Measurements from ENCODE around the gene VMAC. TPM values are rescaled to one million over a fixed set of nuclear protein-coding genes. Genes with fewer than 3 reads are reported as not detected.

Gene VMAC
- total and polyA plus RNA-seq, 2 donors (not counting 3 experiments of a cell fraction or from before 2014, with no cell fraction given), result 4.7 to 6.9 TPM

DNA sequence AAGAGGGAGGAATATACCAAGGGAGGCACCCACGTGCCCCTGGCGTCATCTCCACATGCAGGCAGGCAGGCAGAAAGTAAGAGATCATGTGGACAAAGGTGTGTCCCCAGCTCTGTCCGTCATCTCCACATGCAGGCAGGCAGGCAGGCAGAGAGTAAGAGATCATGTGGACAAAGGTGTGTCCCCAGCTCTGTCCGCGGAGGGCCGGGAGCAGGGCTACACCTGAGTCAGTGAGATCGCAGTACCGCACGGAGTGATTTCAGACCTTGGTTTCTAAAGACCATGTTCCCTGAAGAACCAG lies 31.6 kb downstream of the VMAC start:
- dilution Hi-C loops (cut with MboI; ENCODE audit: extremely low pct_ligation_motif_present, low sequenced_read_pairs), result no loop called here
- H3K9ac ChIP-seq (replicated peaks; ENCODE audit: extremely low read depth, insufficient read depth, low read length), result no peak overlapping the region
- no peak overlapping the region for H2AFZ ChIP-seq (ENCODE audit: low read depth, low read length)
- no peaks in the 10 kb centered on the region for H3K9me1 ChIP-seq (replicated peaks; ENCODE audit: control insufficient read depth, extremely low read depth, insufficient read depth, low read length)
- BruUV-seq (replicated peaks), result no TSS peak
- FAIRE-seq (no peak), DNase-seq (ENCODE audit: low read depth, low spot score) (no peak)
- no peaks in the 10 kb centered on the region for H3K79me2 ChIP-seq (ENCODE audit: control insufficient read depth, insufficient read depth, low read length)
- H3K27me3 ChIP-seq (ENCODE audit: control insufficient read depth in 2 of 2, insufficient read depth in 2 of 2, low read length in 2 of 2), result no peaks in the 10 kb centered on the region
- intact Hi-C loops (cut with micrococcal nuclease), result no loop called here
- H3K36me3 ChIP-seq (ENCODE audit: control insufficient read depth in 2 of 2, extremely low read depth in 1 of 2, insufficient read depth in 2 of 2, low read length in 2 of 2), result peaks cover 6 to 17% of the 10 kb centered on the region in 2 experiments
- H3K4me2 ChIP-seq (ENCODE audit: insufficient read depth, low read length), result no peak overlapping the region
- H3K4me3 ChIP-seq (replicated peaks in 1 of 3; ENCODE audit: insufficient read depth in 1 of 3, low read depth in 1 of 3, low read length in 3 of 3), result no peak overlapping the region
- no peaks in the 10 kb centered on the region for H4K20me1 ChIP-seq (replicated peaks; ENCODE audit: control insufficient read depth, extremely low read depth, insufficient read depth, low read length)
- H3K4me1 ChIP-seq (ENCODE audit: control insufficient read depth, extremely low read depth, insufficient read depth, low read length), result peaks cover 30% of the 10 kb centered on the region
- no peak overlapping the region for H3K27ac ChIP-seq (ENCODE audit: insufficient read depth, low read depth, low read length)
- H3K9me3 ChIP-seq (replicated peaks; ENCODE audit: control insufficient read depth, insufficient read depth, low read length), result no peaks in the 10 kb centered on the region
- TF ChIP-seq MAX (IDR thresholded peaks at IDR 0.05; ENCODE audit: insufficient read depth, insufficient read length) (no peak), MYC (IDR thresholded peaks at IDR 0.05; ENCODE audit: low read depth, low read length) (no peak)
- TF ChIP-seq, protein P1, sequence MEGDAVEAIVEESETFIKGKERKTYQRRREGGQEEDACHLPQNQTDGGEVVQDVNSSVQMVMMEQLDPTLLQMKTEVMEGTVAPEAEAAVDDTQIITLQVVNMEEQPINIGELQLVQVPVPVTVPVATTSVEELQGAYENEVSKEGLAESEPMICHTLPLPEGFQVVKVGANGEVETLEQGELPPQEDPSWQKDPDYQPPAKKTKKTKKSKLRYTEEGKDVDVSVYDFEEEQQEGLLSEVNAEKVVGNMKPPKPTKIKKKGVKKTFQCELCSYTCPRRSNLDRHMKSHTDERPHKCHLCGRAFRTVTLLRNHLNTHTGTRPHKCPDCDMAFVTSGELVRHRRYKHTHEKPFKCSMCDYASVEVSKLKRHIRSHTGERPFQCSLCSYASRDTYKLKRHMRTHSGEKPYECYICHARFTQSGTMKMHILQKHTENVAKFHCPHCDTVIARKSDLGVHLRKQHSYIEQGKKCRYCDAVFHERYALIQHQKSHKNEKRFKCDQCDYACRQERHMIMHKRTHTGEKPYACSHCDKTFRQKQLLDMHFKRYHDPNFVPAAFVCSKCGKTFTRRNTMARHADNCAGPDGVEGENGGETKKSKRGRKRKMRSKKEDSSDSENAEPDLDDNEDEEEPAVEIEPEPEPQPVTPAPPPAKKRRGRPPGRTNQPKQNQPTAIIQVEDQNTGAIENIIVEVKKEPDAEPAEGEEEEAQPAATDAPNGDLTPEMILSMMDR (IDR thresholded peaks at IDR 0.05; ENCODE audit: extremely low read depth in 1 of 2, insufficient read depth in 1 of 2, low read depth in 1 of 2, low read length in 2 of 2), result no peak
- ChIA-PET CTCF (interaction anchor here (1.1 to 3.4 kb wide), 7 partner anchors 11 to 132 kb away, joined by 3 to 28 read pairs (median 4); partner anchors contain the start of gene NRTN), POLR2A (interaction anchor here (1.0 kb wide), 1 partner anchor 33 kb away, joined by 3 read pairs; the partner anchor contains the start of gene NDUFA11)

DNA sequence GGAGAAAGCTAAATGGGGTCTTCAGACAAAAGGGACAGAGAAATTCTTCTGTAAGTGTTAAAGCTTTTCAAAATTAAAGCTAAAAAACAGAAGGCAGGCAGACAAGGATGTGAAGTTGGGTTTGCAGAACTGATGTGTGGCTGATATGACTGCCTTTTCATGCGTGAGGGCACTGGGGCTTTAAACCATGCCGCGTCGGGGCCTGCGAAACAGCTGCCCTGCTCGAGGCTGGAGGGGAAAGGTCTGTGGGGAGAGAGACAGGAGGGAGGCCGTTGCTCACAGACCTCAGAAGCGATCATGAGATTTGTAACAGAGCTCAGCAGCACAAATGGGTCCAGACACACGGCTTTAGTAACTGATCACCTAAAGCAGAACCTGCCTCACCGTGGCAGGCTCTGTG lies 32.9 kb downstream of the VMAC start:
- intact Hi-C loops (cut with micrococcal nuclease), result no loop called here
- H3K27ac ChIP-seq (ENCODE audit: insufficient read depth, low read depth, low read length), result no peak overlapping the region
- peaks cover 4 to 14% of the 10 kb centered on the region in 2 experiments for H3K36me3 ChIP-seq (ENCODE audit: control insufficient read depth in 2 of 2, extremely low read depth in 1 of 2, insufficient read depth in 2 of 2, low read length in 2 of 2)
- H2AFZ ChIP-seq (ENCODE audit: low read depth, low read length), result no peak overlapping the region
- dilution Hi-C loops (cut with MboI; ENCODE audit: extremely low pct_ligation_motif_present, low sequenced_read_pairs), result no loop called here
- no peaks in the 10 kb centered on the region for H3K79me2 ChIP-seq (ENCODE audit: control insufficient read depth, insufficient read depth, low read length)
- H3K4me2 ChIP-seq (ENCODE audit: insufficient read depth, low read length), result no peak overlapping the region
- peaks cover 30% of the 10 kb centered on the region for H3K4me1 ChIP-seq (ENCODE audit: control insufficient read depth, extremely low read depth, insufficient read depth, low read length)
- H3K27me3 ChIP-seq (ENCODE audit: control insufficient read depth in 2 of 2, insufficient read depth in 2 of 2, low read length in 2 of 2), result no peaks in the 10 kb centered on the region
- H3K4me3 ChIP-seq (replicated peaks in 1 of 3; ENCODE audit: insufficient read depth in 1 of 3, low read depth in 1 of 3, low read length in 3 of 3), result no peak overlapping the region
- no peaks in the 10 kb centered on the region for H3K9me1 ChIP-seq (replicated peaks; ENCODE audit: control insufficient read depth, extremely low read depth, insufficient read depth, low read length)
- ChIA-PET CTCF (interaction anchor here (1.0 to 3.4 kb wide), 4 partner anchors 10 to 133 kb away, joined by 3 to 12 read pairs (median 8); partner anchors contain the start of gene NRTN), POLR2A (no interaction called here)
- H3K9me3 ChIP-seq (replicated peaks; ENCODE audit: control insufficient read depth, insufficient read depth, low read length), result no peaks in the 10 kb centered on the region
- H4K20me1 ChIP-seq (replicated peaks; ENCODE audit: control insufficient read depth, extremely low read depth, insufficient read depth, low read length), result no peaks in the 10 kb centered on the region
- DNase-seq (ENCODE audit: low read depth, low spot score) (no peak), FAIRE-seq (no peak)
- H3K9ac ChIP-seq (replicated peaks; ENCODE audit: extremely low read depth, insufficient read depth, low read length), result no peak overlapping the region
- no peak for TF ChIP-seq MAX (IDR thresholded peaks at IDR 0.05; ENCODE audit: insufficient read depth, insufficient read length)
- no TSS peak for BruUV-seq (replicated peaks)
